ENCODE measurements around the gene C4orf46.

The C4orf46 gene

GRCh38 chr4:158671665-158671914 is at the start of gene C4orf46:
TSS of gene C4orf46 (minus strand) at chr4:158671887. CDS start at chr4:158671801, 86 bp downstream.
- no peaks in the 10 kb centered on the region for H3K9me3 ChIP-seq (ENCODE audit: control insufficient read depth, insufficient read depth, low read depth, low read length)
- CTCF ChIA-PET: no interaction called here
- H3K27ac ChIP-seq (ENCODE audit: extremely low read depth, low read depth, low read length): peak within 1 kb of the TSS; percentile 75
- 0 out of 2 replicates have a peak, but pooled peaks have one; percentile 45 for TF ChIP-seq ZFP37 (tag by site-specific recombination; IDR thresholded peaks at IDR 0.05)
- no peak for TF ChIP-seq WT1 (tag by site-specific recombination; IDR thresholded peaks at IDR 0.05)
- TF ChIP-seq ZFHX2 (tag by site-specific recombination; conservative IDR thresholded peaks at IDR 0.05): peak; percentile 59
- no peak for TF ChIP-seq REPIN1 (tag by site-specific recombination; IDR thresholded peaks at IDR 0.05; ENCODE audit: low read depth)
- peak; percentile 55; the same call in 1 of the 2 replicates for TF ChIP-seq ZNF394 (tag by site-specific recombination; IDR thresholded peaks at IDR 0.05; ENCODE audit: borderline replicate concordance)
- no peak for TF ChIP-seq BCL11A (tag by site-specific recombination; IDR thresholded peaks at IDR 0.05; ENCODE audit: low read depth)
- TF ChIP-seq EGR2 (tag by site-specific recombination; IDR thresholded peaks at IDR 0.05; ENCODE audit: low read depth): peak; percentile 42
- TF ChIP-seq ZNF398 (tag by site-specific recombination; IDR thresholded peaks at IDR 0.05): 0 out of 2 replicates have a peak, but pooled peaks have one; percentile 31
- 0 out of 2 replicates have a peak, but pooled peaks cover 4% of the 10 kb centered on the region for H3K4me1 ChIP-seq (ENCODE audit: control insufficient read depth, insufficient read depth, low read length)
- H3K36me3 ChIP-seq (ENCODE audit: control insufficient read depth in 2 of 2, insufficient read depth in 1 of 2, low read length in 2 of 2): no peaks in the 10 kb centered on the region
- POLR2A ChIA-PET: interaction anchor here (1.2 to 1.3 kb wide), 3 partner anchors 9 to 98 kb away, joined by 3 to 4 read pairs (median 3); no protein-coding TSS in a partner anchor
- H3K4me3 ChIP-seq (ENCODE audit: low read depth, low read length): peak within 1 kb of the TSS; percentile 88

- POLR2A ChIA-PET: interaction anchor here (0.7 kb wide), 1 partner anchor 32 kb away, joined by 3 read pairs; no protein-coding TSS in a partner anchor
These were observed 44.1 kb upstream of the C4orf46 start for GRCh38 chr4:158715802-158716201.

GRCh38 chr4:158714937-158715336 is 43.2 kb upstream of the C4orf46 start:
- Histone ChIP-seq H3K36me3 (ENCODE audit: control insufficient read depth in 2 of 2, insufficient read depth in 1 of 2, low read length in 2 of 2) (peaks cover 37 to 93% of the 10 kb centered on the region in 2 experiments), H3K27ac (ENCODE audit: extremely low read depth, low read depth, low read length) (no peak overlapping the region), H3K4me1 (ENCODE audit: control insufficient read depth, insufficient read depth, low read length) (no peaks in the 10 kb centered on the region), H3K9me3 (ENCODE audit: control insufficient read depth, insufficient read depth, low read depth, low read length) (no peaks in the 10 kb centered on the region), H3K4me3 (ENCODE audit: low read depth, low read length) (no peak overlapping the region)
- CTCF ChIA-PET: no interaction called here
- POLR2A ChIA-PET: no interaction called here
- TF ChIP-seq KLF7 (tag by site-specific recombination; IDR thresholded peaks at IDR 0.05; ENCODE audit: borderline replicate concordance) (no peak), REPIN1 (tag by site-specific recombination; IDR thresholded peaks at IDR 0.05; ENCODE audit: low read depth) (no peak), ZNF660 (tag by site-specific recombination; IDR thresholded peaks at IDR 0.05) (no peak), ATF2 (tag by site-specific recombination; IDR thresholded peaks at IDR 0.05; ENCODE audit: low read depth) (no peak), ZNF600 (tag by site-specific recombination; IDR thresholded peaks at IDR 0.05) (no peak), ZSCAN18 (tag by site-specific recombination; IDR thresholded peaks at IDR 0.05) (no peak), SALL2 (tag by site-specific recombination; IDR thresholded peaks at IDR 0.05; ENCODE audit: borderline replicate concordance) (no peak), ZNF248 (tag by site-specific recombination; IDR thresholded peaks at IDR 0.05) (no peak), ZNF664 (tag by site-specific recombination; IDR thresholded peaks at IDR 0.05) (no peak), ZNF433 (tag by site-specific recombination; IDR thresholded peaks at IDR 0.05; ENCODE audit: low read depth) (no peak), ZNF560 (tag by site-specific recombination; IDR thresholded peaks at IDR 0.05; ENCODE audit: borderline replicate concordance) (no peak), GLI4 (tag by site-specific recombination; IDR thresholded peaks at IDR 0.05) (no peak)

More at GRCh38 chr4:158715802-158716201, 44.1 kb upstream of the C4orf46 start:
- no peak for TF ChIP-seq GLIS1 (tag by site-specific recombination; IDR thresholded peaks at IDR 0.05)
- no peak for TF ChIP-seq ZNF280C (tag by site-specific recombination; IDR thresholded peaks at IDR 0.05)
- TF ChIP-seq HOXD13 (CRISPR knock-in tag; IDR thresholded peaks at IDR 0.05; ENCODE audit: borderline replicate concordance): no peak
- no peak for TF ChIP-seq ZNF830 (tag by site-specific recombination; IDR thresholded peaks at IDR 0.05; ENCODE audit: low read depth)
- TF ChIP-seq ZNF426 (tag by site-specific recombination; IDR thresholded peaks at IDR 0.05): no peak
- TF ChIP-seq ZNF658 (tag by site-specific recombination; IDR thresholded peaks at IDR 0.05): no peak
- no peak for TF ChIP-seq ZNF335 (tag by site-specific recombination; conservative IDR thresholded peaks at IDR 0.05)
- no peak for TF ChIP-seq ZNF610 (tag by site-specific recombination; IDR thresholded peaks at IDR 0.05; ENCODE audit: borderline replicate concordance)
- no peak for TF ChIP-seq ZFP41 (tag by site-specific recombination; IDR thresholded peaks at IDR 0.05; ENCODE audit: borderline replicate concordance)
- no peak for TF ChIP-seq BCL11A (tag by site-specific recombination; IDR thresholded peaks at IDR 0.05; ENCODE audit: low read depth)
- no peak for TF ChIP-seq ZNF654 (tag by site-specific recombination; IDR thresholded peaks at IDR 0.05; ENCODE audit: low read depth)
- CTCF ChIA-PET: no interaction called here
- Histone ChIP-seq H3K4me3 (ENCODE audit: low read depth, low read length) (no peak overlapping the region), H3K9me3 (ENCODE audit: control insufficient read depth, insufficient read depth, low read depth, low read length) (no peaks in the 10 kb centered on the region), H3K4me1 (ENCODE audit: control insufficient read depth, insufficient read depth, low read length) (no peaks in the 10 kb centered on the region), H3K27ac (ENCODE audit: extremely low read depth, low read depth, low read length) (no peak overlapping the region), H3K36me3 (ENCODE audit: control insufficient read depth in 2 of 2, insufficient read depth in 1 of 2, low read length in 2 of 2) (peaks cover 37 to 92% of the 10 kb centered on the region in 2 experiments)

Measured in HEK293 (cell line).